ENCODE measurements around the gene ADAMTS12. TPM values are rescaled to one million over a fixed set of nuclear protein-coding genes. Genes with fewer than 3 reads are reported as not detected.

ADAMTS12 gene
- polyA plus RNA-seq, 3 donors from 2014 or later: not detected

DNA sequence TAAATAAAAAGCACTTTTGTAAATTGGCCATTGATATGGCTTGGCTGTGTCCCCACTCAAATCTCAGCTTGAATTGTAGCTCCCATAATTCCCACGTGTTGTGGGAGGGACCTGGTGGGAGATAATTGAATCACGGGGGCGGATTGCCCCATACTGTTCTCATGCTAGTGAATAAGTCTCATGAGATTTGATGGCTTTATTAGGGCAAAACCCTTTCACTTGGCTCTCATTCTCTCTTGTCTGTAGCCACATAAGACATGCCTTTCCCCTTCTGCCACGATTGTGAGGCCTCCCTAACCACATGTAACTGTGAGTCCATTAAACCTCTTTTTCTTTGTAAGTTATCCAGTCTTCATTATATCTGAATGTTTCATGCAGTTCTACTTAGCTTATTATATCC lies 297.8 kb downstream of the ADAMTS12 start:
- Mint-ChIP-seq H3K9me3 (no peaks in the 10 kb centered on the region), H3K4me3 (no peak overlapping the region), H3K27me3 (ENCODE audit: low read depth in 3 of 3) (peaks cover 0 to 5% (median 0%) of the 10 kb centered on the region in 3 donors), H3K4me1 (no peaks in the 10 kb centered on the region), H3K27ac (no peak overlapping the region), H3K36me3 (no peaks in the 10 kb centered on the region)
- DNase-seq: no peak

DNA sequence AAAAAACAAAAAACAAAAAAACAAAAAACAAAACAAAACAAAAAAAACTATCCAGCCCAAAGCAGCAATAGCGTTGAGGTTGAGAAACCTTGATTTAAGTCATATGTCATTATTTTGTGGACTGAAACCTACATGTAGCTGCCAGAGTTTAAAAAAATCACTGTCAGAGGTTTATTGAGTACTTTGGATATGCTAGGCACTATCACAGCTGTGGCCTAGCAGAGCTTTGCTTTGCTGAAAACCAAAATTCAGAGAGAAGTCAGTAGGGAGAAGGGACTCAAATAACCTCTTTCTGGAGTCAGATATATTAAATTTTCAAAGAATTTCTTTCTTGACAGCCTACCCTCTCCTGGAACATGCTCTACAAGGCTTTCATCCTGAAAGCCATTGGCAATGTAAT lies 299.5 kb downstream of the ADAMTS12 start:
- DNase-seq: no peak
- no peaks in the 10 kb centered on the region for H3K9me3 Mint-ChIP-seq
- no peaks in the 10 kb centered on the region for H3K4me1 Mint-ChIP-seq
- no peaks in the 10 kb centered on the region for H3K36me3 Mint-ChIP-seq
- H3K4me3 Mint-ChIP-seq: no peak overlapping the region
- peaks cover 0 to 5% (median 2%) of the 10 kb centered on the region in 3 donors for H3K27me3 Mint-ChIP-seq (ENCODE audit: low read depth in 3 of 3)
- no peak overlapping the region for H3K27ac Mint-ChIP-seq

DNA sequence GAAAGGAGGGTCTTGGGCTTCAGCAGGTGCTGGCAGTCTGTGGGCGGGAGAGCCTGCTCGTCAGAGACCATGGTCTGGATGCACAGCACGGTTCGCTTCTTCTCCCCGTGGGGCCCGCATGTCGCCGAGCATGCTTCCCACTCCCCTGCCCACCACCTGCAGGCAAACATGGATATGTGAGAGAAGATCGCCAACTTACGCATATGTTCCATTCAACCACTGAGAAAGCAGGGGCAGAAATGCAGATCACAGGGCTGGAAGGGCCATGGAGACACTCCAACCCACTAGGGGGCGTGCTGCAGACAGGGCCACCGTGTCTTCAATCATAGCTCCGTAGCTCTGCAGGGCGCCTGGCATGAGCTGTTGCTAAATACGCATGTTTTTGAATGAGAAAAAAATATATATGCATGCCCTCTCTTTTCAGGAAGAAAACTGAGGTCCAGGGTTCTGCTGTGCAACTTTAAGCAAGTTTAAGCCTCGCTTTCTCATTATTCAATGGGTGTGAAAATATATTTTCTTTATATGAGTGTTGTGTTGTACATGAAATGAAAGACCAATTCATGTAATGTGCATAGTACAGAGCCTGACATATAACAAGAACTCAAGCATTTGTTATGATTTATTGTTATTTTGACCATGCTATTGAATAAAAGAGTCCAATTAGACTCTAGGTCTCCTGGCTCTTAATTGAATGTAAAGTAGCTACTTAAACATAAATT lies 303.0 kb downstream of the ADAMTS12 start:
- peaks cover 0 to 5% (median 2%) of the 10 kb centered on the region in 3 donors for H3K27me3 Mint-ChIP-seq (ENCODE audit: low read depth in 3 of 3)
- H3K9me3 Mint-ChIP-seq: peaks cover 0 to 3% (median 0%) of the 10 kb centered on the region in 6 donors
- H3K4me3 Mint-ChIP-seq: no peak overlapping the region
- no peak overlapping the region for H3K27ac Mint-ChIP-seq
- DNase-seq: no peak
- no peaks in the 10 kb centered on the region for H3K36me3 Mint-ChIP-seq
- H3K4me1 Mint-ChIP-seq: no peaks in the 10 kb centered on the region

DNA sequence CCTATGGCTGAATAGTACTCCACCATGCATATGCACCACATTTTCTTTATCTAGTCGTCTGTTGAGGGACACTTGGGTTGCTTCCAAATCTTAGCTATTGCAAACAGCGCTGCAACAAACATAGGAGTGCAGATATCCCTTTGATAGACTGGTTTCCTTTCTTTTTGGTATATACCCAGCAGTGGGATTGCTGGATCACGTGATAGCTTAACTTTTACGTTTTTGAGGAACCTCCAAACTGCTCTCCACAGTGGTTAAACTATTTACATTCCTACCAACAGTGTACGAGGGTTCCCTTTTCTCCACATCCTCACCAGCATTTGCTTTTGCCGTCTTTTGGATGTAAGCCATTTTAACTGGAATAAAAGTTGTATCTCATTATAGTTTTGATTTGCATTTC lies 308.5 kb downstream of the ADAMTS12 start:
- no peaks in the 10 kb centered on the region for H3K36me3 Mint-ChIP-seq
- H3K27ac Mint-ChIP-seq: no peak overlapping the region
- H3K9me3 Mint-ChIP-seq: peaks cover 0 to 3% (median 0%) of the 10 kb centered on the region in 6 donors
- no peak overlapping the region for H3K4me3 Mint-ChIP-seq
- no peaks in the 10 kb centered on the region for H3K4me1 Mint-ChIP-seq
- H3K27me3 Mint-ChIP-seq (ENCODE audit: low read depth in 3 of 3): peaks cover 0 to 2% (median 2%) of the 10 kb centered on the region in 3 donors
- DNase-seq: no peak

DNA sequence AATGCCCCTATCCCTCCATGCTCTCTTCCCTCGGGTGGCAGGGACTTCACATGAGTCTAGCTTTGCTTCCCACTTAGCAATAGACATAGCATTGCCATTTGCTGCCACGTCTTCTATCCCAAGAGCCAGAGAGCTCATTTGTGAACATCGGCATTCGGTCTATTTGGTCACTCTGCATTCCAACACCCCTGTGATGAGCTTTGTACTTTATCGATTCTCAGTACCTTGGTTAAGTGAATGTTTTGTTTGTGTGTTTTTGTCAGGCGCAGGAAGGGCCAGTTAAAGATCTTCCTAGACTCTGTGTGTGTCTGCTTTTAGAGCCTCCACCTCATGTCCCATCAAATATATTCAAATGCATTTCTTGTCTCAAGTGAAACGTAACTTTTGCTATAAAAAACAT lies 309.4 kb downstream of the ADAMTS12 start:
- Mint-ChIP-seq H3K4me3 (no peak overlapping the region), H3K27me3 (ENCODE audit: low read depth in 3 of 3) (peaks cover 0 to 2% (median 0%) of the 10 kb centered on the region in 3 donors), H3K4me1 (no peaks in the 10 kb centered on the region), H3K36me3 (no peaks in the 10 kb centered on the region), H3K27ac (no peak overlapping the region), H3K9me3 (peaks cover 0 to 3% (median 0%) of the 10 kb centered on the region in 6 donors)
- no peak for DNase-seq

DNA sequence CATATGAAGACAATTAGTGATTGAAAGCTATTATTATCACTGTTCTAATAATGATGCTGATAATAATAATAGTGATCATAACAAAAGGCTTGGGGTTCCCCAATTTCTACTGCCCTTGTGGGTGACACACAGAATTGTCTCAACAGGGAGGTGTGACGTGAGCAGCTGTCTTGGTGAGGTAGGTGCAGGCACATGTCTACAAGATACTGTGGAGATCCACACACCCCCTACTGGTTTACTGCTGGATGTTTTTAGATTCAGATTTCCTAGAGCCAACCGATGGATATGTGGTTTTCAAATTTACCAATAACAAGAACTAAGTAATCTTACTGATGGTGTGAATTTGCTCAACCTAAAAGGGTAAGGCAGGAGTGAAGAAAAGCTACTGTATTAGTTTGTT lies 312.0 kb downstream of the ADAMTS12 start:
- Mint-ChIP-seq H3K36me3 (no peaks in the 10 kb centered on the region), H3K9me3 (no peaks in the 10 kb centered on the region), H3K27ac (no peak overlapping the region), H3K4me3 (no peak overlapping the region), H3K27me3 (ENCODE audit: low read depth in 3 of 3) (peaks cover 0 to 2% (median 0%) of the 10 kb centered on the region in 3 donors), H3K4me1 (no peaks in the 10 kb centered on the region)
- no peak for DNase-seq

DNA sequence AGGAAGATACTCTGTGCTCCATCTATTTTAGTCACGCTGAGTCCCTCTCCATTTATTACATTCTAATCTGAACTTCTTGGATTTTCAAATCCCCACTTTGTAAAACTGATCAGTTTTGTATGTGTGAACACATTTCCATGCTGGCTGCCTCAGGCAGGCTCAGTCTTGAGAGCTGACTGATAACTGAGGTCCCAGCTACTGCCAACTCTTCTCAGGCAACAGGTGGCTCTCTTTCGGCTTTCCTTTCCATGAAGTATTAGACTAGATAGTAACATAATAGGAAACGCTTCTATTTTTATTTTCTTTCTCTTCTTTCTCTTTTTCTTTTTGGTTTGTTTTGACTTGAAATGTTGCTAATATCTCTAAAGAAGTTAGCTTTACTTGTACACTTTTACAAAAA lies 312.6 kb downstream of the ADAMTS12 start:
- H3K27me3 Mint-ChIP-seq (ENCODE audit: low read depth in 3 of 3): peaks cover 0 to 2% (median 0%) of the 10 kb centered on the region in 3 donors

DNA sequence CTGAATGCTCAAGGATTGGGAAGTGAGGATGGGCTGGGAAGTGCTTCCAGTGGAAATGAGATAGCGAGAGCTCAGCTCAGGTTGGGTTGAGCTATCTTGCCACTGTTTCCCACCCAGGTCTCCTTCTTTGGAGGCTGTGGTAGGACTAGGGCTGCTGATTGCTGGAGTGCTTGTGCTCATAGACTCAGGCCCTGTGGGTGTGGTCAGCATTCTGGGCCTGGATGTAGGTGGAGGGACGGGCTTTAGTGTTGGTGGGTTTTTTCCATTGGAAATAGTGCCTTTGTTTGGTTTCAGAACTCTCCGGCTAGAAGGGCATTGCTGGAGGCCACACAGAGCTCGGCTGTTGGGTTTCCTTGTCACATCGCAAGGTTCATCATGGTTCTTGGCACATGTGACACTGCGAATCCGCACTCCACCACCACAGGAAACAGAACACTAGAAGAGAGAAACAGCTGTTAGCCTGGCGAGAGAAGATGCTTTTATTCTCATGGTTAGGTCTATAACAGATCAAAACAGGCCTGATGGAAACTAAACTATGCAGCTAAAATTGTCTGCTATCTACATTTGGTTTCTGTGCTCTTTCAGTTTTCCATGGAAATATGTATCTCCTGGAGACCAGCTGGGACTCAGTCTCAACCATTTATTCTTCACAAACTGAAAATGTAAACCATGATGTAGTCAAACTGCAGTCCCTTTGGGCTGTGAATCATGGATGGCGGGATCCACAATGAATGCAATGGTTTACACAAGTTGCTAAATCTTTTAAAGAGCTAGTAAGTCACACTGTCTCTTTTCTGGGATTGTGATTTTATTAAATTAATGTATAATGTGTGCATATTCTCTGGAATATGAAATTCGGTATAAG lies 314.8 kb downstream of the ADAMTS12 start:
- Mint-ChIP-seq H3K27ac (no peak overlapping the region), H3K4me1 (no peaks in the 10 kb centered on the region), H3K9me3 (no peaks in the 10 kb centered on the region), H3K36me3 (no peaks in the 10 kb centered on the region), H3K27me3 (ENCODE audit: low read depth in 3 of 3) (peaks cover 0 to 2% (median 0%) of the 10 kb centered on the region in 3 donors), H3K4me3 (no peak overlapping the region)
- no peak for DNase-seq

More for the DNA sequence above, 312.6 kb downstream of the ADAMTS12 start:
- no peaks in the 10 kb centered on the region for H3K4me1 Mint-ChIP-seq
- no peaks in the 10 kb centered on the region for H3K9me3 Mint-ChIP-seq
- no peaks in the 10 kb centered on the region for H3K36me3 Mint-ChIP-seq
- H3K27ac Mint-ChIP-seq: no peak overlapping the region
- no peak for DNase-seq
- no peak overlapping the region for H3K4me3 Mint-ChIP-seq

DNA sequence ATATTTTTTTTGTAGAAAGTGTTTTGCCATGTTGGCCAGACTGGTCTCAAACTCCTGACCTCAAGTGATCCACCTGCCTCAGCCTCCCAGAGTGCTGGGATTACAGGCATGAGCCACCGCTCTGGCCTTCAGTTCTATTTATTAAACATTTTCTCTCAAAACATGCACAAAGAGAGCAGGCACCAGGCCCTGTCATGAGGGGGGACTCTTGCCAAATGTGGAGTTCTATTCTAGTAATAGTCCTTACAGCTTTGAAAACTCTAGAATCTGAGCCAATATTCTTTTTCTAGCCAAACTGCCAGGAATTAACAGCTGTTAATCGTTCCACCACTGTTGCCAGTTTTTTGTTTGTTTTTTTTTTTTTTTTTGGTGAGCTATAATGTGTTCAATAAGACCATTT lies 326.5 kb downstream of the ADAMTS12 start:
- Mint-ChIP-seq H3K27me3 (ENCODE audit: low read depth in 3 of 3) (no peaks in the 10 kb centered on the region), H3K4me3 (no peak overlapping the region), H3K9me3 (peaks cover 0 to 5% (median 1%) of the 10 kb centered on the region in 6 donors), H3K4me1 (no peaks in the 10 kb centered on the region), H3K36me3 (no peaks in the 10 kb centered on the region), H3K27ac (no peak overlapping the region)
- no peak for DNase-seq

DNA sequence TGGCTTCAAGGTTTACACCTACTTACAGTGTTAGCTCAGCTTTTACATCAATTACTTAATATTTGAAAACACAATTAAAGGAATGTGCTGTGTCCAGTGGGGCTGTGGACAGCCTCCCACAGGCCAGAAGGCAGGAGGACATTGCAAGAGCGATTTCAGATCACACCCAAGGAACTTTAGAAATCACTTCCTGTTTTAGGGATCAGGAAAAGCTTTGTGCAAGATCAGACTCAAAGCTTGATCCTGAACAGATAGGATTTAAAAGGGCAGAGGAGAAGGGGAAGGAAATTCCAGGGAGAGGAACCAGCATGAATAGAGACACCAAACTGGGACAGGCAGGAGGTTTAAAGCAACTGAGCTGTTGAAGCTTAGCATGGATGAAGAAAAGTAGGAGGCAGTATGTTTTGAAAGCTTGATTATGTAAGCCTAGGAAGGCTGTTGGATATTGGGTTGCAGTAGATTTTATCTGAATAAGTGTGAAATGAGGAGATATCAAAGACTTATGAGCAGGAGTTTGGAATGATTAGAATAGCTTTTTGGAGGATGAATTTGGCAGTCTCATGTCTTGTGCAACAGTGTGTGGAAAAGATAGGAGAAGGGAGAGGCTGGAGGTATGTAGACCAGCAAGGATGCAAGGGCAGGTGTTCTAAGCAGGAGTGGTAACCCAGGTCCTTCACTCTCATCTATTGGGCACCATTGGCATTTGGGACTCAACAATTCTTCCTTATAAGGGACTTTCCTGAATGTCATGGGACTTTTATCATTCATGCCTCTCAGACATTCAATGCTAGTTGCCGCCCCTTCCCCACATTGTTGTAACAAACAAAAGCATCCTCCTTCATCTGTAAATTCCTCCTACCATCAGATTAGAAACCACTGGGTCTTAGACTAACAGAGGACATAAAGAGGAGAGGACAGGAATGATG lies 327.5 kb downstream of the ADAMTS12 start:
- H3K36me3 Mint-ChIP-seq: no peaks in the 10 kb centered on the region
- H3K4me3 Mint-ChIP-seq: no peak overlapping the region
- peaks cover 0 to 5% (median 0%) of the 10 kb centered on the region in 6 donors for H3K9me3 Mint-ChIP-seq
- DNase-seq: no peak
- H3K4me1 Mint-ChIP-seq: no peaks in the 10 kb centered on the region
- no peaks in the 10 kb centered on the region for H3K27me3 Mint-ChIP-seq (ENCODE audit: low read depth in 3 of 3)
- H3K27ac Mint-ChIP-seq: no peak overlapping the region

DNA sequence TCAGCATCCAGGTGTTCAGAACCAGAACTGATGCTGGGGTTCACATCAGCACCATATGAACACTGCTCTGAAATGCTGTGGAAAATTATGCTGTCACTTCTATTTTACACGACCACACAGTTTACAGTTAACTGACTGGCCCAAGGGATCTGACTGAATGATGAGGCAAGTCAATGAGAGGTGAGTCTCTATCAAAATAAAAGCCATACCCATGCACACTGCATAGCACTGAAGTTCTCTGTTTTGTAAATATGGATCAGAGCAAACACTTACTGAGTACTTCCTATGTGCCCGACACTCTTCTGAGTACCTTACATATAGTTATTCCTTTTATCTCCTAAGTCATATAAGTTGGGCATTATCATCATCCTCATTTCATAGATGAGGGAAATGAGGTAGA lies 328.3 kb downstream of the ADAMTS12 start:
- Mint-ChIP-seq H3K27me3 (ENCODE audit: low read depth in 3 of 3) (no peaks in the 10 kb centered on the region), H3K4me3 (no peak overlapping the region), H3K27ac (no peak overlapping the region), H3K36me3 (no peaks in the 10 kb centered on the region), H3K4me1 (no peaks in the 10 kb centered on the region), H3K9me3 (peaks cover 0 to 5% (median 0%) of the 10 kb centered on the region in 6 donors)
- no peak for DNase-seq

DNA sequence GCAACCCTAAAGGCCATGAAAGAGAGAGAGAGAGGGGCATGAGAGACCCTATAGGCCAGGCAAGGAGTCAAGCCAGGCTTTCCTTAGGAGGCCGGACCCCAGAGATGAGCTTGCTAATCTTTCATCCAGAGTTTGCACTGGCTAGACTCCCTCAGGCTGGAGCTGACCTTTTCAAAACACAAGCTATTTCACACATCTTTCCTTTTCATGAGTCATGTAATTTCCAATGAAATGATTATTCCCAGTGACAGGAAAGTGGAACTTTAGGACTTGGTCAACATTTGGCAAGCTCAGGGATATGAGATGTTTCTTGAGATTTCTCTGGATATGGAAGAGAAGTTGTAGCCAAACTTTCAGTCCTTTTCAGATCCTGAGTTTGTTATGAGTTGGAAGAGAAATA lies 333.3 kb downstream of the ADAMTS12 start:
- no peaks in the 10 kb centered on the region for H3K36me3 Mint-ChIP-seq
- H3K27ac Mint-ChIP-seq: no peak overlapping the region
- no peak for DNase-seq
- H3K4me1 Mint-ChIP-seq: no peaks in the 10 kb centered on the region
- peaks cover 0 to 5% (median 0%) of the 10 kb centered on the region in 6 donors for H3K9me3 Mint-ChIP-seq
- H3K4me3 Mint-ChIP-seq: no peak overlapping the region
- H3K27me3 Mint-ChIP-seq (ENCODE audit: low read depth in 3 of 3): peaks cover 0 to 5% (median 3%) of the 10 kb centered on the region in 3 donors

DNA sequence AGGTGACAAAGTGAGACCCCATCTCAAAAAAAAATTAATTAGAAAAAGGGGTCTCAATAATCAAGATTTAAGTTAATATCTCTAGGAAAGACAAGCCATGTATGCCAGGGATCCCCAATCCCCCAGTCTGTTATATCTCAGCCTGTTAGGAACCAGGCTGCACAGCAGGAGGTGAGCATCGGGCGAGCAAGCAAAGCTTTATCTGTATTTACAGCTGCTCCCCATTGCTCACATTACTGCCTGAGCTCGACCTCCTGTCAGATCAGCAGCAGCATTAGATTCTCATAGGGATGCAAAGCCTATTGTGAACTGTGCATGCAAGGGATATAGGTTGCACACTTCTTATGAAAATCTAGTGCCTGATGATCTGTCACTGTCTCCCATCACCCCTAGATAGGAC lies 334.2 kb downstream of the ADAMTS12 start:
- Mint-ChIP-seq H3K36me3 (no peaks in the 10 kb centered on the region), H3K4me1 (no peaks in the 10 kb centered on the region), H3K4me3 (no peak overlapping the region), H3K27ac (no peak overlapping the region), H3K9me3 (peaks cover 0 to 7% (median 0%) of the 10 kb centered on the region in 6 donors), H3K27me3 (ENCODE audit: low read depth in 3 of 3) (peaks cover 0 to 5% (median 3%) of the 10 kb centered on the region in 3 donors)
- DNase-seq: no peak
